Inflammatory macrophage treated with lipopolysaccharide for 4 hours (primary cell): ENCODE measurements around the gene SMIM24.
"Not testable (repeated sequence)": the region's sequence is repeated elsewhere in the genome, so short reads cannot be mapped to it uniquely, and the experiment has no call there.

ENCODE experiments used
- DNase-seq: peaks from one replicate; pipeline ENCODE4 v3.0.0-alpha.2; 2020

The SMIM24 gene

DNA sequence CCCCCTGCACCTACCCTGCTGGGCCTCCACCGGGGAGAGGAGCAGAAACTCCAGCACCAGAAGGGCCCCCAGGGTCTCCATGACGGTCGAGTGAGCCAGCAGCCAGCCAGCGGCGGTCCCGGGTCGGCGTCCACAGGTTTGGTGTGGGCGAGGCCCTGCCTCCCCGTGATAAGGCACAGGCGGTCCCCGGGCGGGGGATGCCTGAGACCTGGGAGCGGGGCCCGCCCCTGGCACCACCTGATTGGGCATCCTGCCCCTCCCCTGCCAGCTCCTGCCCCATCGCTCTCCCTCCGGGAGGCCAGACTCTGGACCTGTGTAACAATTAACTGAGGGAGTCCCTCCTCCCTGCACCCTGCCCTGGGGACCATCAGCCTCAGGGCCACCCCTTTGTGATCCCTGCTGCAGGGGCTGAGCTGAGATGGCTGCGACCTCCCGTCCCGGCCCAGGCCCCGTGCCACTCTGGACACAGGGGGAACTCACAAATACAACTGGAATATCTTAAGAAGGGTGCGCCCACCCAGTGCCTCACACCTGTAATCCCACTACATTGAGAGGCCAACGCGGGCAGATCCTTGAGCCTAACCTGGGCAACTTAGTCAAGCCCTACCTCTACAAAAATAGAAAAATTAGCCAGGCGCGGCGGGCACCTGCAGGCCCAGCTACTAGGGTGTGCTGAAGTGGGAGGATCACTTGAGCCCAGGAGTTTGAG, at the start of gene SMIM24:
TSS of gene SMIM24 (minus strand) at position 143 of the 709 bp plus-strand sequence. CDS start at position 81, 62 bp downstream.
- DNase-seq = no peak

DNA sequence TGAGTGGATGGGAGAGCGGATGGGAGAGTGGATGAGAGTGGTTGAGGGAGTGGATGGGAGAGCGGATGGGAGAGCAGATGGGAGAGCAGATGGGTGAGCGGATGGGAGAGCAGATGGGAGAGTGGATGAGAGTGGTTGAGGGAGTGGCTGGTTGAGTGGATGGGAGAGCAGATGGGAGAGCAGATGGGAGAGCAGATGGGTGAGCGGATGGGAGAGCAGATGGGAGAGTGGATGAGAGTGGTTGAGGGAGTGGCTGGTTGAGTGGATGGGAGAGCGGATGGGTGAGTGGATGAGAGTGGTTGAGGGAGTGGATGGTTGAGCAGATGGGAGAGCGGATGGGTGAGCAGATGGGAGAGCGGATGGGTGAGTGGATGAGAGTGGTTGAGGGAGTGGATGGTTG, 49.0 kb upstream of the SMIM24 start:
- not testable (repeated sequence) for DNase-seq

DNA sequence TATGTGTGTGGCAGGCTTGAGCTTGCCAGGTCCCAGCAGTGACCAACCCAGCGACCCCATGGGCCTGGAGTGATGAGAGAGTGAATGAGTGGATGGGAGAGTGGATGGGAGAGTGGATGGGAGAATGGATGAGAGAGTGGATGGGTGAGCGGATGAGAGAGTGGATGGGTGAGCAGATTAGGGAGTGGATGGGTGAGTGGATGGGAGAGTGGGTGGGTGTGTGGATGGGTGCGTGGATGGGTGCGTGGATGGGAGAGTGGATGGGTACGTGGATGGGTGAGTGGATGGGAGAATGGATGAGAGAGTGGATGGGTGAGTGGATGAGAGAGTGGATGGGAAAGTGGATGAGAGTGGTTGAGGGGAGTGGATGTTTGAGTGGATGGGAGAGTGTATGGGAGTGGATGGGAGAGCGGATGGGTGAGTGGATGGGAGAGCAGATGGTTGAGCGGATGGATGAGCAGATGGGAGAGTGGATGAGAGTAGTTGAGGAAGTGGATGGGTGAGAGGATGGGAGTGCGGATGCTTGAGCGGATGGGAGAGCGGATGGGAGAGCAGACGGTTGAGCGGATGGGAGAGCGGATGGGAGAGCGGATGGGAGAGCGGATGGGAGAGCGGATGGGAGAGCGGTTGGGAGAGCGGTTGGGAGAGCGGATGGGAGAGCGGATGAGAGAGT, 48.4 kb upstream of the SMIM24 start:
- DNase-seq = no peak

- DNase-seq = no peak
Observed at GRCh38 chr19:3528080-3528479, 47.8 kb upstream of the SMIM24 start.

DNA sequence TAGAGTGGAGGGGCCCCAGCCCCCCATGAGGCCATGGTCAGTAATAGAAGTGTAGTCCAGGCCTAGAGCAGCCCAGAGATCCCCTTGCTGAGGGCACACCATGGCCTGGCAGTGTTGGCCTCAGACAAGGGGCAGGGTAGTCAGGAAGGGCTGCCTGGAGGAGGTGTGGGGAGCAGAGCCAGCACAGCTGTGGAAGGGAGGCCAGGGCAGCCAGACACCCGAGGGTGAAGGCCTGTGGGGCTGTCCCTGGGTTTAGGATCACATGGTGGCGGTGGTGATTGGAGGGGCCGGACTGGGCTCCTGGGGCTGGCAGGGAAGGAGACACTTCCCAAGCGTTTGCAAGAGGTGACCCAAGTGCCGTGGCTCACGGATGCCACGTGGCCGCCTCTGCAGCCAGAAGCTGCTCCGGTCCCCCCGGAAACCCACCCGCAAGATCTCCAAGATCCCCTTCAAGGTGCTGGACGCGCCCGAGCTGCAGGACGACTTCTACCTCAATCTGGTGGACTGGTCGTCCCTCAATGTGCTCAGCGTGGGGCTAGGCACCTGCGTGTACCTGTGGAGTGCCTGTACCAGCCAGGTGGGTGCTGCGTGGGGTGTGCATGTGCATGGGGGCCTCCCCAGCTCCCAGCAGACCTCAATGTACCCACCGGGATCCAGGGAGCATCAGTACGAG, 47.0 kb upstream of the SMIM24 start:
- no peak for DNase-seq

GRCh38 chr19:3526507-3527237, 46.3 kb upstream of the SMIM24 start:
- no peak for DNase-seq

DNA sequence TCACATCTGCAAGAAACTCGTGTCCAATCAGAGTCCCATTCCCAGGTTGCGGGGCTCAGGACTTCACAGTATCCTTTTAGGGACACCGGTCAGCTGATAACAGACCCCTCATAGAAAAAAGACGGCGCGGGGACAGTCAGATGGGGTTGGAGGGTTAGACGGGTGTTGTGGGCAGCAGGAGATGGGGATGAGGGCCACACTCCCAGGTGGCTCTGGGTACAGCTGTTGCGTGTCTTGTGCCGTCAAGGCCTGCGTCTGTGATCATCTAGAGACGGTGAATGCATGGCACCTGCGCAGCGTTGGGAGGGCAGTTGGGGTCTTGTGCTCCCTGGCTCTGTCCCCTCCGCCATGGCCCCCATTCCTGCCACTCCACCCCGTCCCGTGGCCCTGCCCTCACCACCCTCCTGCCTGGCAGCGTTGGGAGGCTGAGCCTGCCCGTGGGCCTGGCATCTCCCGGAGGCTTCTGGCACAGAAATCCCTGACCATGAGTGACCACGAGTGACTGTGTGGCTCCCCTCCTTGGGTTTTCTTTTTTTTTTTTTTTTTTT, 44.7 kb upstream of the SMIM24 start:
- DNase-seq = no peak

- no peak for DNase-seq
Observed at GRCh38 chr19:3524078-3524842, 43.9 kb upstream of the SMIM24 start.

DNA sequence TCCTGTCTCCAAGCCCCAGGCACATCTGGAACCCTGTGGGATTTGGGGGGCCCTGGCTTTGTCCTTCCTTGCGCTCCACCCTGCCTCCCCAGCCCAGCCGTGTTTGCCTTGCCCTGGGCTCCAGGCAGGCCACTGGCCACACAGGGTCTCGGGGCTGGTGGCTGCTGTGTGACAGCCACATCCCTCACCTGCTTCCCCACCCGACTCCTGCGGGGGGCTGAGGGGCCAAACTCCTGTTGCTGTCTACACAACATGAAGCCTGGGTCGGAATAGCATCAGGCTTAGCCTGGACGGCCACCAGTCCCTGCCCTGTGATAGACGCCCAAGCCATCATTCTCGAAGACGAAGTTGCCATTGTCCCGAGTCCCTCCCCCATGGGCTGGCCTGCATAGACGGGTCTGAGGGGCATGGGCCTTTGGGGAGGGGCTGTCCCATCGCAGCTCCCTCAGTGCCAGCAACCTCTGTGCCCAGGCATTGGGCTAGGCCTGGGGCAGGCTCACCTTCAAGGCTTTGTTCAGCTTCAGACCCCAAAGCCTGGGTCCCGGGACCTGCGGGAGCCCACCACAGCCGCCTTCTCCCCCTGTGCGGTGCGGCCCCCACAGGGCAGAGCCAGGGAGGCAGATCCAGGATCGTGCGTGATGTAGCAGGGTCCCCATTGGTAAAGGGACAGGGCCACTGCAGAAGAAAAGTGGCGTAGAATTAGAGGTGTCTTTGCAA, 43.2 kb upstream of the SMIM24 start:
- DNase-seq = no peak

- no peak for DNase-seq
Observed at GRCh38 chr19:3522421-3523360, 42.4 kb upstream of the SMIM24 start.

- DNase-seq = no peak
Observed at GRCh38 chr19:3521104-3521445, 40.8 kb upstream of the SMIM24 start.

DNA sequence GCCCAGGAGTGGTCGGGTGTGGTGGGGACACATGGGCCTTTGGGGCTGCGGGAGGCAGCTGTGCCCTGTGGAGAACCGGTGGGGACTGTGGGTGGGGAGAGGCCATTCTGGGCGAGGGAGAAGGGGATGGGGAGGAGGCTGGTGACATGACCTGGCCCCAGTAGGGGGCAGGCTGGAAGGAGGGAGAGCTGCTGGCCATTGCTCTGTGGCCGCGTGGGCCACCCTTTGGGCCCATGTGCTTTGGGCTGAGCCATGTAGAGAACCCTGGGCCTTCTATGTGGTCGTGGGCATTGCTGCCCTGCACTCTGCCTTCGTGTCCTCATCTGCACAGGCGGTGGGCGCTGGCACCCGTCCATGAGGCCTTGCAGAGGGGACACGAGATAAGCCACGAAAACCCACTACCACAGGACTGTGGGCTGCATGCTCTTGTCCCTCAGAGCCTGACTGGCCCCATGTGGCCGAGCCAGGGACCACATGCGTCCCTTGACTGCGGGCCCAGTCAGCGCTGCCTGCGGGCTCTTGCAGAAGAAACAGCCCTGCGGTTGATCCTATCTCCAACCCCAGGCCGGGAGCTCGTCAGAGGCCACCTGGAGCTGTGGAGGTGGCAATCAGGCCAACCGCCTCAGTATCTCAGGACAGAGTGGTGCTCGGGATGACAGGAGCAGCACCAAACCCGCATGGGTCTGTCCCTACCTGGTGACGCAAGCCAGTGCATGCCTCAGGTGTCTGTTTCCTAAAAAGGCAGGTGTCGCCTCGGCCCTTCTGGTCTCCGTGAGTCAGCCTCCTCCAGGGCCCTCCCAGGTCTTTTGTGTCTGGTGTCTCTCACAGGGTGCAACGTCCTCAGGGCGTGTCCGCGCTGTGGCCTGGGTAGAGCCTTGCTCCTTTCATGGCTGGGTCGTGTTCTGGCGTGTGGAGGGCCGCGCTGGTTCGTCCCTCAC, 40.1 kb upstream of the SMIM24 start:
- no peak for DNase-seq

GRCh38 chr19:3519126-3519525, 38.8 kb upstream of the SMIM24 start:
- no peak for DNase-seq

DNA sequence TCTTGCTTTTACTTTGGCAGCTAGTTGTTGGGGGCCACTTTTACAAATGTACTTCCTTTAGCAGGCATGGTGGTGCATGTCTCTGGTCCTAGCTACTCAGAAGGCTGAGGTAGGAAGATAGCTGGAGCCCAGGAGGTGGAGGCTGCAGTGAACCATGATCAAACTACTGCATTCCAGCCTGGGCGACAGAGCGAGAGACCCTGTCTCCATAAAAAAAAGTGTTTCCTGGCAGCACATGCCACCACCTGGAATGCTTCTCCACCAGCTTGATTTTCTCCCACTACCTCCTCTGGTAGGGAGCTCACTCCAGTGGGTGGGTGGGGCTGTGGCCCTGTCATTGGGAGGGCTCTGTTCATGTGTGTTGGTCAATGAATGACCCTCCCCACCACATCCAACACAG, 38.3 kb upstream of the SMIM24 start:
- DNase-seq = no peak

DNA sequence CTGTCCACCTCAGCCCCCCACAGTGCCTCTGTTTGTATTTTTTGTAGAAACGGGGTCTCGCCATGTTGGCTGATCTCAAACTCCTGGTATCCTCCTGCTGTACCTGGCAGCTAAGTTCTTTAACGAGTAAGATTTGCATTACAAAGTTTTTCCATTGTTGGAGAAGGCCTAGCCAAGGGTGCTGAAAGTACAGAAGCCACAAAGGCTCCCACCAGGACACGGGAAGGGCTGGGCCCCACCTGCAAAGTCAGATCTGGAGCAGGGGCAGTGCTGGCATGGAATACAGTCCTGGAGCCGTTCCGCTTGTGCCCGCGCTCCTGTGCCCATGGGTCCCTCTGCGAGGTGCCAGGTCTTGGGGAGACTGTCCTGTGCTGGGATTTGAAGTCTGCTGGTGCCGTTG, 37.9 kb upstream of the SMIM24 start:
- DNase-seq = no peak

- DNase-seq = no peak
Observed at GRCh38 chr19:3517638-3518037, 37.3 kb upstream of the SMIM24 start.

- DNase-seq = no peak
Observed at GRCh38 chr19:3516675-3517207, 36.4 kb upstream of the SMIM24 start.

- DNase-seq = no peak
Observed at GRCh38 chr19:3515891-3516422, 35.6 kb upstream of the SMIM24 start.

DNA sequence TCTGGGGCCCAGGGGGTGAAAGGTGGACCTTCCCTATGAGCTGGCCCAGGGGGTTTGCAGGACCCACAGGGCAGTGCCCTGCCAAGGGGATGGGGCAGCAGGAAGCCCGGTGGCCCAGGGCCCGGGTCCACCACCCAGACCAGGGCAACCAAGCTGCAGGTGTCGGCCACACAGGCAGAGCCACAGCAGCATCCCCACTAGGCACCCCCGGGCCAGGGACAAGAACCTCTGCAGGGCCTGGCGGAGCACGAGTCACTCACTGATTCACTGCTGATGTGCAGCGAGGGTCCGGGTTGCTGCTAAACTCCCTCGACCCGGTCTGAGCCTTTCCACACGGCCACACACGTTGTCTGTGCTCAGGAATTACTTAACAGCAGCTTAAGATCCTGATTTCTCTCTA, 34.6 kb upstream of the SMIM24 start:
- DNase-seq = no peak
